T47D (cell line): ENCODE results near the gene SLC38A5.

Source experiments
- DNase-seq, 2 experiments: peaks; one replicate each; pipeline versions ENCODE4 v3.0.0 to v3.0.0-alpha.2; 2011 to 2012; ENCODE audit warnings: low read depth in 1 of 2, low spot score in 1 of 2
- JUND ChIP-seq: IDR thresholded peaks from 2 replicates; pipeline ENCODE4 v1.6.1; 2012; ENCODE audit warnings: low read depth
- in situ Hi-C: cut with HindIII; loops from 2 replicates; pipeline ENCODE4 v1.10.0; 2016; ENCODE audit warnings: low sequenced_read_pairs, low pct_unique_long_range_greater_than_20kb

SLC38A5 gene

DNA sequence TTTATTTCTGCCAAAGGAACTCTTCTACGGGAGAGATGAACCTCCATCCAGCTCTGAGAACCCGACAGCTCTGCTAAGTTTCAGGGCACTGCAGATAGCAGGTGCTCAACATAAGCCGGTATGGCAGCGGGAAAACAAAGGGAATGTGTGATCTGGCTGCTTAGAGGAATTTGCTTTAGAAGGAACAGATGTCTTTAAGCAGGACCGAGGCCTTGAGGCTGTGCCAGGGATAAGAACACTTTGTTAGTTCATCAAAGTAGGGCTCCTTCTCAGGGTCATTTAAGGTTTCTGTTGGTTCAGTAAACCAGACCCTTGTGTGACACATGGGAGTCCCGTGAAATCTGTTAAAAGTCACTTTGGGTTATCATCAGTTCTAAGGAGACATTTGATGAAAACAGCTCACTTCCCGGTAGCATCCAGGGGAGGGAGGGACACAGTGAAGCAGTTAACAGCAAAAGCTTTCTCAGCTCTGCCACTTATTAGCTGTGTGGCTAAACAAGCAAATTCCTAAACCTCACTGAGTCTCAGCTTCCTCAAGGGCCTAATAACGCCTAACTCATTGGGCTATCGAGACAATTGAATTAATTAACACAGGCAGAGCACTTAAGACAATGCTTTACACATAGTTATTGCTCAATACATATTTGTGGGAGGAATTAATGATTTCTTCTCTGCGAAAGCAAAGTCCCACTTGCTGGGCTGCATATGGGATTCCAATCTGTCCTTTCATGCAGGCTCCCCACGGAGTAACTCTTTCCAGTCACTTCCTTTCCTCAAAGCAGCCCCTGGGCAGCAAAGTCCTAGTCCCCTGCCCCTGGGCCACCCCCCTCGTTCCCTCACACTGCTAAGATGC, 3.0 kb upstream of the SLC38A5 start:
- in situ Hi-C loops: no loop called here
- no peak for TF ChIP-seq JUND
- no peak for DNase-seq

GRCh38 chrX:48472225-48472624, 2.2 kb upstream of the SLC38A5 start:
- in situ Hi-C loops: no loop called here

DNA sequence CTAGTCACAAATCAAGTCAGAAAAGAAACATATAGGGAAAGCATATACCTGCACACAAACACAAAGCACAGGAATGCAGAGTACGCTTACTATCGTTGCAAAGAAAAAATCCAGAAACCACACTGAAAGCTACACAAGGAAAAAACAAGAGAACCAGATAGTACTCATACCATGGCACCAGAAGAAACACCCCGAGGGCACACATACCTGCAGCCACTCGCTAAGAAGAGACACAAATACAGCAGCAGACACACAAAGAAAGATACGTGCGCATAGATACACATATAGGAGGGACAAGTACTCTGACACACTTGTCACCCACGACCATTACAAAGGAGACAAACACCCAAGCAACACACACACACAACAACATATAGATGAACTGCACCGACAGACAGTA, 1.4 kb upstream of the SLC38A5 start:
- TF ChIP-seq JUND: no peak
- in situ Hi-C loops: no loop called here

More at GRCh38 chrX:48472225-48472624, 2.2 kb upstream of the SLC38A5 start:
- TF ChIP-seq JUND: no peak
- no peak for DNase-seq

GRCh38 chrX:48470833-48471118, 716 bp upstream of the SLC38A5 start:
- DNase-seq: no peak
- TF ChIP-seq JUND: no peak
- in situ Hi-C loops: no loop called here

More for the DNA sequence above, 1.4 kb upstream of the SLC38A5 start:
- peak in 1 of 2 experiments; percentile 71 for DNase-seq

- in situ Hi-C loops: no loop called here
- DNase-seq: no peak
- TF ChIP-seq JUND: no peak
Measured at GRCh38 chrX:48468693-48469691, 1.1 kb downstream of the SLC38A5 start.

- DNase-seq: no peak
- in situ Hi-C loops: no loop called here
Measured at GRCh38 chrX:48468247-48468671, 1.8 kb downstream of the SLC38A5 start.

DNA sequence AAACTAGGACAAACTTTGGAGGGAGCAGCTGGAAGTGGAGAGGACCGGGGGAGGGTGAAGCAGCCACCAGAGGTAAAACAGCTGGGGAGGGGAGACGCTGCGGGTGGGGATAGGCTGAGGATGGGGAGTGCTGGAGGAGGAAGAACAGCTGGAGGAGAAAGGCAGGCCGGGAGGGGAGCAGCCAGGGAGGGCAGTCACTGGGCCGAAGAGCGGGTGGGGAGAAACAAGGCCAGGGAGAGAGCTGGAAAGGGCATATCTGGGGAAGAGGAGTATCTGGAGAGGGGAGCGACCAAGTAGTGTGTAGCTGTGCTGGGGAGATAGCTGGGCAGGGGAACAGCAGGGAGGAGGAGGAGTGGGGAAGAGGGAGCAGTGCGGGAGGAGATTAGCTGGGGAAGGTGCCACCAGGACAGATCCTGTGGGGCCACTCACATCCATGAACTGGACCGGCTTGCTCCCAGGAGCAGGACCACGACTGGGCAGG, 2.7 kb downstream of the SLC38A5 start:
- no peak for TF ChIP-seq JUND
- DNase-seq: no peak
- in situ Hi-C loops: no loop called here

More at GRCh38 chrX:48468247-48468671, 1.8 kb downstream of the SLC38A5 start:
- TF ChIP-seq JUND: no peak

GRCh38 chrX:48466696-48467095, 3.4 kb downstream of the SLC38A5 start:
- DNase-seq: no peak
- in situ Hi-C loops: no loop called here
- TF ChIP-seq JUND: no peak

DNA sequence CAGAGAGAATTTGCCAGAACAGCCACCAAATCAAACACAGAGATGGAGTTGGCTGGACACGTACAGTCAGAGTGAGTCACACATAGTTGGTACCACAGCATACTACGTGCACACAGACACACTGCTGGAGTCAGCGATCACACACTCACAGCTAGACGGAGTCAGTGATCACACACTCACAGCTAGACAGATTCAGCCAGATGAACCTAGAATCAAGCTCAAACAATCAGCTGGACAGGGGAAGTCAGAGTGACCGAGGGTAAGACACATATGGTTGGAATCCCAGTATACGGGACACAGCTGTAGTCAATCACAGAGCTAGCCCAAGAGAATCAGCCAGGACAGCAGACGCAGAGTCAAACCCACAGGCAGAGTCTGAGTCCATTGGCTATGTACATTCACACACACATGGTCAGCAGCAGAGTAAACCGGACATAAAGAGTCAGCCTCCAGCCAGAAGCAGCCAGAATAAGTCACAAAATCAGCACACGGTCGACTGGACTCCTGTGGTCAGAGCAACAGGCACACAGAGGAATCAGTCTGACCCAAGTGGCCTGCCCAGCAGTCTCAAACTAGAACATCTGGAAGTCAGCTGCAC, 4.6 kb downstream of the SLC38A5 start:
- in situ Hi-C loops: no loop called here
- TF ChIP-seq JUND: no peak
- DNase-seq: no peak

DNA sequence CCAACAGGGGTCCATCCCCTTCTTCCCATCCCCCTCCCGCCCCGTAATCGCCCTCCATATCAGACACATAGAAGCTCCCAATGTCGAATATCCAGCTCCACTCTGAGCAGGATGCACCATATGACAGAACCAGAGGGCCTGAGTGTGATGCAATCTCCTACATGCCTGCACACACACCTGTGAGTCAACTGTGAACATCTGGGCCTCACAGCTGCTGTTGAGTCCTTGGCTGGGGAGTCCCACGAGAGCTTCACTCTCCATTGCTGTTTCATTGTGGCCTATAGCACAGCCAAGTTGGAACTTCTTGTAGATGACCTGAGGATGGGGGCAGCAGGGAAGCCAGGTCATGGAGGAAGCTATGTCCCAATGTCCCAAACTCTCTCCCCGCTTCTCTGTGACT, 8.2 kb downstream of the SLC38A5 start:
- in situ Hi-C loops: no loop called here
- DNase-seq: no peak
- TF ChIP-seq JUND: no peak

DNA sequence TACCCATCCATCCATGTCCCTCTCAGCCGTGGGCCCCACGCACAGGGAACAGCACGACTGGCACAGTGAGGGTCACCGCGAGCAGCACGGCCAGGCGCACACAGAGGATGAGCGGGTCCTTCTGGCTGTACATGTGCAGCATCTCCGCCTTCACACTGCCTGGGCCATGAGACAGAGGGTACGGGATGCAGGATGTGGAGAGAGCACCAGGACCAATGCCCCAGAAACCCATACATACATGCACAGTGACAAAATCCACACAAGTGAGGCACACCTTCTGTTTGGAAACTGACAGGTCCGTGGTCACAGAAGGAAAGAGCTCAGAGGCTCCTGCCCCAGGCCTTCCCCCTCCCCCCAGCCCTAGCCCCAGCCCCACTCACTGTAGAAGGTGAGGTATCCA, 9.5 kb downstream of the SLC38A5 start:
- no peak for TF ChIP-seq JUND
- in situ Hi-C loops: no loop called here
- DNase-seq: no peak

GRCh38 chrX:48460031-48460430, 10.0 kb downstream of the SLC38A5 start:
- DNase-seq: no peak
- TF ChIP-seq JUND: no peak
- in situ Hi-C loops: no loop called here
